SK-N-SH (cell line): ENCODE data around the gene CHI3L2. TPM values are rescaled to one million over a fixed set of nuclear protein-coding genes. Genes with fewer than 3 reads are reported as not detected.

Experiments used
- CTCF ChIA-PET: fragments of 300-600, 350-600 bp; formaldehyde crosslinking; extraction: SDS; loops from one replicate; lab custom pipeline; 2021; lab: Yijun Ruan, JAX
- POLR2A ChIA-PET: fragments of 350-600 bp; sonication (Branson Sonifier 250); formaldehyde crosslinking; extraction: SDS; loops from one replicate; lab custom pipeline; 2020; ENCODE audit warnings: antibody characterized with exemption, inconsistent platforms; lab: Yijun Ruan, JAX
- DNase-seq: peaks from one replicate; pipeline ENCODE4 v3.0.0; 2012
- H2AFZ ChIP-seq: fragments of 200-600 bp; sonication (generic); 2 replicates; pipeline ENCODE4 v1.8.1; 2016; ENCODE audit warnings: antibody characterized with exemption, mild to moderate bottlenecking, low read depth
- H3F3A ChIP-seq: fragments of 200-600 bp; sonication (generic); replicated peaks from 2 replicates; pipeline ENCODE3; 2016; ENCODE audit warnings: antibody characterized with exemption, mild to moderate bottlenecking; ENCODE audit not compliant: insufficient read depth
- H3K27ac ChIP-seq, 2 experiments: fragments of 200-500 bp in 1 of 2; fragments of 200-600 bp in 1 of 2; sonication (Bioruptor generic) in 1 of 2; sonication (generic), shearing (Covaris generic) in 1 of 2; 2 replicates each; pipeline versions ENCODE4 v1.5.1 to v1.6.1; 2014 to 2016; ENCODE audit warnings: low read depth in 2 of 2, inconsistent platforms in 1 of 2, low read length in 1 of 2, mild to moderate bottlenecking in 1 of 2, mixed read lengths in 1 of 2
- H3K27me3 ChIP-seq: fragments of 200-600 bp; sonication (generic), shearing (Covaris generic); 2 replicates; pipeline ENCODE4 v1.6.1; 2016; ENCODE audit warnings: mixed run types; ENCODE audit not compliant: insufficient read depth
- H3K36me3 ChIP-seq, 2 experiments: fragments of 200-500 bp in 1 of 2; fragments of 200-600 bp in 1 of 2; sonication (Bioruptor generic) in 1 of 2; sonication (generic) in 1 of 2; replicated peaks in 1 of 2; 2 replicates each; pipeline versions ENCODE3 to v1.5.1; 2014 to 2016; ENCODE audit warnings: low read length in 1 of 2, mild to moderate bottlenecking in 1 of 2; ENCODE audit not compliant: insufficient read depth in 2 of 2, control insufficient read depth in 1 of 2
- H3K4me1 ChIP-seq, 2 experiments: fragments of 200-500 bp in 1 of 2; fragments of 200-600 bp in 1 of 2; sonication (Bioruptor generic) in 1 of 2; sonication (generic), shearing (Covaris generic) in 1 of 2; 2 replicates each; pipeline versions ENCODE4 v1.5.1 to v1.6.1; 2014 to 2016; ENCODE audit warnings: low read depth in 1 of 2, low read length in 1 of 2, mixed run types in 1 of 2; ENCODE audit not compliant: insufficient read depth in 2 of 2, control insufficient read depth in 1 of 2
- H3K4me2 ChIP-seq: fragments of 200-600 bp; sonication (generic), shearing (Covaris generic); 2 replicates; pipeline ENCODE4 v1.6.1; 2017; ENCODE audit warnings: mixed run types
- H3K4me3 ChIP-seq, 2 experiments: fragments of 200-500 bp in 1 of 2; fragments of 200-600 bp in 1 of 2; sonication (Bioruptor generic) in 1 of 2; sonication (generic), shearing (Covaris generic) in 1 of 2; 2 replicates each; pipeline versions ENCODE4 v1.5.1 to v1.8.1; 2014 to 2016; ENCODE audit warnings: low read depth in 2 of 2, inconsistent platforms in 1 of 2, low read length in 1 of 2, mild to moderate bottlenecking in 1 of 2, mixed read lengths in 1 of 2, moderate library complexity in 1 of 2
- H3K79me2 ChIP-seq: fragments of 200-600 bp; sonication (generic); 2 replicates; pipeline ENCODE4 v1.8.1; 2017; ENCODE audit warnings: mild to moderate bottlenecking; ENCODE audit not compliant: insufficient read depth
- H3K9ac ChIP-seq: fragments of 200-600 bp; sonication (generic); 2 replicates; pipeline ENCODE4 v1.6.1; 2017; ENCODE audit warnings: mixed run types
- H3K9me2 ChIP-seq: fragments of 200-600 bp; sonication (generic); 2 replicates; pipeline ENCODE4 v1.6.1; 2017; ENCODE audit warnings: mixed run types
- H3K9me3 ChIP-seq: fragments of 200-600 bp; sonication (generic); 2 replicates; pipeline ENCODE4 v1.6.1; 2017; ENCODE audit warnings: mixed run types, mild to moderate bottlenecking, moderate library complexity
- H4K20me1 ChIP-seq: fragments of 200-600 bp; sonication (generic); 2 replicates; pipeline ENCODE4 v1.6.1; 2017; ENCODE audit warnings: mild to moderate bottlenecking, mixed run types; ENCODE audit not compliant: insufficient read depth
- CHD2 ChIP-seq: fragments of 150-350 bp; IDR thresholded peaks from 2 replicates; pipeline ENCODE4 v1.6.1; 2018; ENCODE audit warnings: low read length; ENCODE audit not compliant: partially characterized antibody
- ELF1 ChIP-seq: IDR thresholded peaks from 2 replicates; pipeline ENCODE4 v1.4.0; 2012
- EZH2phosphoT487 ChIP-seq: fragments of 200-600 bp; sonication (generic); IDR thresholded peaks from 2 replicates; pipeline ENCODE4 v1.6.1; 2017; ENCODE audit warnings: low read depth, mixed run types, mild to moderate bottlenecking, antibody characterized with exemption, moderate library complexity, borderline replicate concordance
- FOSL2 ChIP-seq: IDR thresholded peaks from 2 replicates; pipeline ENCODE4 v1.4.0; 2012; ENCODE audit warnings: low read depth, mild to moderate bottlenecking, moderate library complexity, borderline replicate concordance
- GABPA ChIP-seq: IDR thresholded peaks from 2 replicates; pipeline ENCODE4 v1.4.0; 2012; ENCODE audit warnings: low read depth, mild to moderate bottlenecking
- MAX ChIP-seq: IDR thresholded peaks from 2 replicates; pipeline ENCODE4 v1.4.0; 2012; ENCODE audit warnings: low read depth
- MEF2A ChIP-seq: IDR thresholded peaks from 2 replicates; pipeline ENCODE4 v1.4.0; 2012; ENCODE audit warnings: low read depth, borderline replicate concordance
- NFIC ChIP-seq: IDR thresholded peaks from 2 replicates; pipeline ENCODE4 v1.4.0; 2012; ENCODE audit warnings: borderline replicate concordance
- NRF1 ChIP-seq: IDR thresholded peaks from 2 replicates; pipeline ENCODE4 v1.6.1; 2012; ENCODE audit warnings: low read depth, mild to moderate bottlenecking, low read length
- PBX3 ChIP-seq: IDR thresholded peaks from 2 replicates; pipeline ENCODE4; 2012
- POLR2AphosphoS5 ChIP-seq: IDR thresholded peaks from 2 replicates; pipeline ENCODE4 v1.6.1; 2012; ENCODE audit warnings: low read depth, low read length
- REST ChIP-seq: IDR thresholded peaks from 2 replicates; pipeline ENCODE4 v1.6.1; 2012; ENCODE audit warnings: mild to moderate bottlenecking, low read depth, low read length, moderate library complexity
- RFX5 ChIP-seq: IDR thresholded peaks from 2 replicates; pipeline ENCODE4 v1.6.1; 2012; ENCODE audit warnings: mild to moderate bottlenecking, improper control_type of control experiment, low read length
- RXRA ChIP-seq: IDR thresholded peaks from 2 replicates; pipeline ENCODE4 v1.4.0; 2012; ENCODE audit warnings: low read depth, mild to moderate bottlenecking, borderline replicate concordance
- SIN3A ChIP-seq: IDR thresholded peaks from 2 replicates; pipeline ENCODE4 v1.6.1; 2012; ENCODE audit warnings: low read depth, mild to moderate bottlenecking, low read length, moderate library complexity, borderline replicate concordance
- TAF1 ChIP-seq: IDR thresholded peaks from 2 replicates; pipeline ENCODE4 v1.6.1; 2012; ENCODE audit warnings: low read depth, mild to moderate bottlenecking, low read length, moderate library complexity, borderline replicate concordance
- TCF12 ChIP-seq: IDR thresholded peaks from 2 replicates; pipeline ENCODE4 v1.4.0; 2012
- TEAD4 ChIP-seq: IDR thresholded peaks from 2 replicates; pipeline ENCODE4 v1.4.0; 2012; ENCODE audit warnings: mild to moderate bottlenecking, borderline replicate concordance; ENCODE audit not compliant: insufficient read depth
- USF1 ChIP-seq: IDR thresholded peaks from 2 replicates; pipeline ENCODE4 v1.4.0; 2012; ENCODE audit warnings: low read depth, borderline replicate concordance
- ZBTB33 ChIP-seq: IDR thresholded peaks from 2 replicates; pipeline ENCODE4 v1.4.0; 2012; ENCODE audit warnings: low read depth, borderline replicate concordance
- WGBS: methylation state at CpG from one replicate; pipeline ENCODE4 v1.1.6; 2017; ENCODE audit warnings: low lambda C conversion rate; 5-methylcytosine and 5-hydroxymethylcytosine counted together
- polyA plus RNA-seq, 3 experiments: library from polyadenylated mRNA; depleted of rRNA; stranded (reverse); fragments of >200 nt; gene quantifications; 2 replicates each; pipeline ENCODE4 v1.2.3, GENCODE V29; 2012

CHI3L2 gene
- polyA plus RNA-seq, 1 of the 3 experiments (the other 2 are of a cell fraction): 0.92 TPM

GRCh38 chr1:111236379-111236778 is 8.9 kb downstream of the CHI3L2 start:
- peaks cover 8% of the 10 kb centered on the region for H3F3A ChIP-seq
- H4K20me1 ChIP-seq: no peaks in the 10 kb centered on the region
- CTCF ChIA-PET: interaction anchor here (1.9 kb wide), 1 partner anchor 13 kb away, joined by 8 read pairs; no protein-coding TSS in a partner anchor
- no peaks in the 10 kb centered on the region for H3K9me3 ChIP-seq
- H3K4me2 ChIP-seq: no peak overlapping the region
- no peaks in the 10 kb centered on the region for H3K36me3 ChIP-seq
- TF ChIP-seq ELF1 (no peak), EZH2phosphoT487 (no peak), RFX5 (no peak), GABPA (no peak), ZBTB33 (no peak), NFIC (no peak), RXRA (no peak), PBX3 (no peak), FOSL2 (no peak), TAF1 (no peak)
- TF ChIP-seq, all 33 proteins: peak for 0
- Histone ChIP-seq H3K9me2 (no peaks in the 10 kb centered on the region), H3K27me3 (no peaks in the 10 kb centered on the region), H3K79me2 (no peaks in the 10 kb centered on the region), H3K9ac (no peak overlapping the region), H3K4me3 (no peak overlapping the region), H3K27ac (no peak overlapping the region), H2AFZ (no peak overlapping the region), H3K4me1 (peaks cover 0 to 19% of the 10 kb centered on the region in 2 experiments; a peak in 2 of 4 replicates)
- DNase-seq: no peak
- POLR2A ChIA-PET: no interaction called here
- 12% methylated on average over 1 of the region's 1 CpG for WGBS

GRCh38 chr1:111236806-111237205 is 9.3 kb downstream of the CHI3L2 start:
- H2AFZ ChIP-seq: no peak overlapping the region
- H3K27me3 ChIP-seq: no peaks in the 10 kb centered on the region
- ChIA-PET CTCF (interaction anchor here (1.9 kb wide), 1 partner anchor 14 kb away, joined by 8 read pairs; no protein-coding TSS in a partner anchor), POLR2A (no interaction called here)
- H3F3A ChIP-seq: peaks cover 8% of the 10 kb centered on the region
- H4K20me1 ChIP-seq: no peaks in the 10 kb centered on the region
- no peak overlapping the region for H3K9ac ChIP-seq
- no peaks in the 10 kb centered on the region for H3K36me3 ChIP-seq
- peaks cover 0 to 19% of the 10 kb centered on the region in 2 experiments; a peak in 2 of 4 replicates for H3K4me1 ChIP-seq
- H3K9me2 ChIP-seq: no peaks in the 10 kb centered on the region
- no peak overlapping the region for H3K4me3 ChIP-seq
- no peaks in the 10 kb centered on the region for H3K9me3 ChIP-seq
- DNase-seq: no peak
- no peaks in the 10 kb centered on the region for H3K79me2 ChIP-seq
- WGBS: 42% methylated on average over 3 of the region's 3 CpGs
- H3K27ac ChIP-seq: no peak overlapping the region
- H3K4me2 ChIP-seq: no peak overlapping the region
- TF ChIP-seq POLR2AphosphoS5 (no peak), NRF1 (no peak), USF1 (no peak), REST (no peak), NFIC (no peak), CHD2 (no peak), TEAD4 (no peak), SIN3A (no peak), MAX (no peak), PBX3 (no peak), MEF2A (no peak), TCF12 (no peak), RXRA (no peak)
